ENCODE data around the gene GLOD5.
A peak's percentile ranks its signal among the peaks of the same experiment; 100 is the strongest.

The GLOD5 gene

DNA sequence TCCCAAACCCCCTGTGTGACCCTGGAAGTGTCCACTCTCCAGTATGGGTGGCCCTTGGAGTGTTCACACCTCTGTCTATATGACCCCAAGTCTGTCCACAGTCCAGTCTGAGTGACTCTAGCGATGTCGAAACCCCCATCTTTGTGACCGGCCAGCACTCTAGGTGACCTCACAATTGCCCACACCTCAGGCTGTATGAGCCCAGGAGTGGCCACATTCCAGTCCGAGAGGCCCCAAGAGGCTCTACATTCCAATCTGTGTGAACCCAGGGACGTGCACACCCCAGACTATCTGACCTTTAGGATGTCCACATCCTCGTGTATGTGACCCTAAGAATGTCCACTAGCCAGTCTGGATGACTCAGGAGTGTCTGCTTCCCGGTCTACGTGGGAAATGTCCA lies 7.3 kb upstream of the GLOD5 start:
- DNase-seq = no peak

DNA sequence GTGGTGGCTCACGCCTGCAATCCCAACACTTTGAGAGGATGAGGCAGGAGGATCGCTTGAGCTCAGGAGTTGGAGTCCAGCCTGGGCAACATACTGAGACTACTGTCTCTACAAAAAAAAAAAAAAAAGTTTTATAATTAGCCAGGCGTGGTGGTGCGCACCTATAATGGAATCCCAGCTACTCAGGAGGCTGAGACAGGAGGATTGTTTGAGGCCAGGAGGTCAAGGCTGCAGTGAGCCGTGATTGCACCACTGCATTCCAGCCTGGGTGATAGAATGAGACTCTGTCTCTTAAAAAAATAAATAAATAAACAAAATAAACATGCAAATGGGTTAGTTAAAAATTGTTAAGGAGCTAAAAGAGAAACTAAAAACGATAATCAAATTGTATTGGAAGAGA lies 7.7 kb downstream of the GLOD5 start:
- DNase-seq = no peak

DNA sequence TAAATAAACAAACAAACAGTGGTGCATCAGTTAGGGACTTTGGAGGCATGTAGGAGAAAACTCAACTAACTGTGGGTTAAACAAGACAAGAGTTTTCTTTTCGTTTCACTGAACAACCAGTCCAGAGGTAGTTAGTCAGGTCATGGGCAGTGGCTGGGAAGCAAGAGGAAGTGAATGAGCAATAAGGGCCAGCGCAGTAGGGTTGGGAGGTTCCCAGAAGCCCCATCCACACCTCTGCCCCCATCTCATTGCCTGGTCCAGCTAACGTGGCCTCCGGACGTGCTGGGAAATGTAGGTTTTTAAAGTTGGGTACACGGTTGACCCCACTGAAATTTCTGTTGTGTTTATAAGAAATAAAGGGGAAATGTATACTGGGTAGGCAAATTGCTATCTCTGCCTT lies 8.7 kb downstream of the GLOD5 start:
- no peak for DNase-seq

DNA sequence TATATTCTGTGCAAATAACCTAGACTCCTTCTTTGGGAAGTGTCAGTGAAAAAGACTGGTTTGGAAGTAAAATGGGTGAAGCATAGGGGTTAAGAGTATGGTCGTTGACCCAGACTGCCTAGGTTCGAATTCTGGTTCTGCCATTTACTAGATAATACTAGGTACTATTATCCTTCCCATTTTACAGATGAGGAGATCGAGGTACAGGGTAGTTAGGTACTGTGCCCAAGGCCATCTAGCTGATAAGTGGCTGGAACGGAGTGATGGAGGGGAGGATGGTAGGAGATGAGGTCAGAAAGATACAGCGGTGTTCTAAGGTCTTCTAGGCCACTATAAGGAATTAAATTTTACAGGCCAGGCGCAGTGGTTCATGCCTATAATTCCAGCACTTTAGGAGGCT lies 11.1 kb downstream of the GLOD5 start:
- no peak for DNase-seq

DNA sequence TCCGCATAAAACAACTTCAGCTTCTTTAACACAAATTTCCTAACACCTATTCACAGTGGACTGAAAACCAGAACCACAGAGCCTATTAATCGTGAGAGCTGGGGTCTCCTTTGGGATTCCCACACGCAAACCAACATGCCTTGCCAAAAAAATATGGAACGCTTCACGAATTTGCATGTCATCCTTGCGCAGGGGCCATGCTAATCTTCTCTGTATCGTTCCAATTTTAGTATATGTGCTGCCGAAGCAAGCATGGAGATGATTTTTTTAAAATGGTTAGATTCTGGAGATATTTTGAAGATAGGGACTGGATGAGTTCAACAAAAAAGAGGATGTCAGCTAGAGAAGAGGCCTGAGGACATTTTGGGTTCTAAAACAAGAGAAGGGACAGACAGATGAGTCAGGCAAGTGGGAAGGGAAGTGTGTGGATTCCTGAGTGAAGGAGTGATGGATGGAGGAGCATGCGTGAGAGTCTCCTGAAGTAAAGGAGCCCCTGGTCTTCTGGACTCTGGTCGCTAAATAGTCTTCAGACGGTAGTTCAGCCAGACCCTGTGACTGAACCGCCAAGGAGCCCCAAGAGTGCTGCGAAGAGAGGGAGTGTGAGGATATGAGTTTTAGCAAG lies 15.4 kb downstream of the GLOD5 start:
- no peak for DNase-seq

DNA sequence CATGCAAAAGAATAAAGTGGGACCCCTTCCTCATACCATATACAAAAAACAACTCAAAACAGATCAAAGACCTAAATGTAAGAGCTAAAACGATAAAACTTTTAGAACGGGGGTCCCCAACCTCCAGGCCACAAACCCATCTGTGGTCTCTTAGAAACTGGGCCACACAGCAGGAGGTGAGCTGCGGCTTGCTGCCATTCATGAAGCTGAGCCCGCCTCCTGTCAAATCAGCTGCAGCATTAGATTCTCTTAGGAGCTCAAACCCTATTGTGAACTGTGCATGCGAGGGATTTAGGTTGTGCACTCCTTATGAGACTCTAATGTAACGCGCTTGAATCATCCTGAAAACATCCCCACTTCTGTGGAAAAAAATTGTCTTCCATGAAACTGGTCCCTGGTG lies 17.9 kb downstream of the GLOD5 start:
- no peak for DNase-seq

DNA sequence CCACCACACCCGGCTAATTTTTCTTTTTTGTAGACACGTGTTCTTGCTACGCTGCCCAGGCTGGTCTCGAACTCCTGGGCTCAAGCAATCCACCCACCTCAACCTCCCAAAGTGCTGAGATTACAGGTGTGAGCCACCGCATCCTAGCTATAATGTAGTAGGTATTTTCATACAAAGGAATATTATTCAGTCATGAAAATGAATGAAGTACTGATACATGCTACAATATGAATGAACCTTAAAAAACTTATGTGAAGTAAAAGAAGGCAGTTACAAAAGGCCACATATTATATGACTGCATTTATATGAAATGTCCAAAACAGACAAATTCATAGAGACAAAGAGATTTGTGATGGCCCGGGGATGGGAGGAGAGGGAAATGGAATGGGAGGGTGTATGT lies 20.2 kb downstream of the GLOD5 start:
- no peak for DNase-seq

DNA sequence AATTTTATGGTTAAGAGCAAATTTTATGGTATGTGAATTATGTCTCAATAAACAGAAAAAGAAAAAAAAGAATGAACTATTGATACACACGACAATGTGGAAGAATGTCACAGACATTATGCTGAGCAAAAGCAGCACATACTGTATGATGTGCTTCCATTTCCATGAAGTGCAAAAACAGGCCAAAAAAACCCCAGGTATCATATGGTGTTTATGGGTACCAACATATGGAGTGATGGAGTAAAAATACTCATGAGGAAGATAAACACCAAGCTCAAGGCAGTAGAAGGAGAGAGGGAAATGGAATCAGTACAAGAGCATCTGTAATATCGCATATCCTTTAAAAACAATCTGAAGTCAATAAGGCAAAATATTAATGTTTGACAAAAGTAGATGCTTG lies 20.7 kb downstream of the GLOD5 start:
- no peak for DNase-seq

DNA sequence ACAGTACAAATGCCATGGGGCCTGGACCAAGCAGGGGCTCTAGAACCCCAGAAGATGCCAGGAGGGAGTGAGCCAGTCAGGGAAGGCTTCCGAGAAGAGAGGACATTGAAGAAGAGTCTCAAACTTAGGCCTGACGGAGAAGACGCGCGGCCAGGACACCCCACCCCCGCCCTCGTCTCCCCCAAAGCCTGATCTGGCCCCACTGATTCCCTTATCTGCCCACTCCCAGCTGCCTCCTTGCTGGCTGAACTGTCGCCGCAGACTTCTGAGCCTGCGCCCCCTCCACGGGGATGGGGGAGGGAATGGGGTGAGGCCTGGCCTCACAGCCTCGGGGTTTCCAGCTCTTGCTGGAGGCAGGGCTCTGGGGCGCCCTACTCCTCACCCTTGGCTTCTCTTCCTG lies 21.2 kb downstream of the GLOD5 start:
- no peak for DNase-seq

DNA sequence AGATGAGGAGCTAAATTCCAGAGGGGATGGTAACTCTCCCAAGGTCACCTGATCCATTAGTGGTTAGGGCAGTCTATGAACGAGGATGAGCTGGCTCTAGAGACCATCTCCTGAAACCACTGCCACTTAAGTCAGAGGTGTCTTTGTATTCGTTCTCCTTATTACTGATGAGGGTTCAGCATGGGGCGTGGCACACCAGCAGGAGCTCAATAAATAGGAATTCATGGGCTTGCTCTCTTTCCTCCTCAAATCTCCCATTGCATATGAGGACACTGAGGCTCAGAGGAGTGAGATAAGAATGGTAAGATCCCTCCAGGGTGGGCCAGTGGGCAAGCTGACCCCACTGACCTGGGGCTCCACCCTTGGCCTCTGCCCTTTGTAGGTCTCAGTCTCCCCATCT lies 23.2 kb downstream of the GLOD5 start:
- DNase-seq = no peak

DNA sequence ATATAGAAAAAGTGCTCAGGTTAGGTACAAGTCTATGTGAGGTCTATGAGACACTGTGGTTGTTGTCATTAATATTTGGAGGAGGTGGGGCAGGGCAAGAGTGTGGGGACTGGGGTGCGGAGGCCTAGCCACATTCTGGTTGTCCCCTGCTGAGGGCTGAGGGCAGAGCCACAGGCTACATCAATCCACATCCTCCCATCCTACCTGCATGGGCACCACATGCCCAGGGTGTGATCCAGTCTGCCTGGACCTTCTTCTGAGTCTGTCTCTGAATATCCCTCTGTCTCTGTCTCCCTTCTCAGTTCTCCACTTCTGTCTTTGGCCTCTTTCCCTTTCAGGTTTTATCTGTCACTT lies 23.6 kb downstream of the GLOD5 start:
- no peak for DNase-seq

DNA sequence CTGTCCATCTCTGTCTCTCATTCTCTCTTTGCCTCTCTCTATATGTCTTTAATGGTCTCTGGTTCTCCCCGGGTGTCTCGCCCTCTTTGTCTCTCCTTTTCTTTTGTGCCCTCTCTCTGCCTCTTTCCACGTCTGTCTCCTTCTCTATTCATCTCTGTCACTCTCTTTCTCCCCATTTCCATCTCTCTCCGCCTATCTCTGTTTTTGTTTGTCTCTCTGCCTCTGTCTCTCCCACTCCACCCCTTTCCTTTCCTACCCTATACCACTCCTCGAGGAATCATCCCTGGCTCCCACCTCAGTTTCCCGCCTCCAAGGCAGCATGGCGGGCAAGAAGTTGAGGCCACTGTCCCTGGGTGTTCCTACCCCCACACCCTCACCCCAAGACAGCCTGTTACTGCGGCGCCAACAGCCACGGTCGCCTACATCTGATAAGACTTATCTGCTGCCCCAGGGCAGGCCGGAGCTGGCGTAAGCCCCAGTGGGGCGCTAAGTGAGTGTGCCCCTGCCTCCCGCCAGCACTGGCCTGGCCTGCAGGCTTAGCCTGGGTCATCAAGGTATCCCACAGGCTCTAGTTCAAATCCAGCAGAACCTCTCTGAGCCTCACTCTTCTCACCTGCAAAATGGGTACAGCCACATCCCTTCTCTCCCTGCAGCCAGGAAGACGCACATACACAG lies 24.1 kb downstream of the GLOD5 start:
- DNase-seq = no peak

DNA sequence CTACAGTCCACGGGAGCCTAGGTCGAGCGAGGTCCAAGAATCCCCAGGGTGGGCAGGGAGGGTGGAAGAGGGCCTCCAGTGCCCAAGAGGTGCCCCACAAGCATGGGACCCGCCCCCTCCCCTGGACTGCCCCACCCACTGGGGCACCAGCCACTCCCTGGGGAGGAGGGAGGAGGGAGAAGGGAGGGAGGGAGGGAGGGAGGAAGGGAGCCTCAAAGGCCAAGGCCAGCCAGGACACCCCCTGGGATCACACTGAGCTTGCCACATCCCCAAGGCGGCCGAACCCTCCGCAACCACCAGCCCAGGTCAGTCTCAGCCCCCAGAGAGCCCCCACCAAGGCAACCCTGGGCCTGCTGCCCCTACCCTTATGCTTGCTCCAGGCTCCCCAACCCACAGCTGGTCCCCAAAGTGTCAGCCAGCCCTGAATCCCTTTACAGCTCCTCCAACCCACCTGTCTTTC lies 24.8 kb downstream of the GLOD5 start, which contains the start of gene GATA1:
Gene GATA1 (plus strand): TSS at position 250 of the 460 bp plus-strand sequence. CDS start 4,520 bp downstream, outside the sequence.
- no peak for DNase-seq

DNA sequence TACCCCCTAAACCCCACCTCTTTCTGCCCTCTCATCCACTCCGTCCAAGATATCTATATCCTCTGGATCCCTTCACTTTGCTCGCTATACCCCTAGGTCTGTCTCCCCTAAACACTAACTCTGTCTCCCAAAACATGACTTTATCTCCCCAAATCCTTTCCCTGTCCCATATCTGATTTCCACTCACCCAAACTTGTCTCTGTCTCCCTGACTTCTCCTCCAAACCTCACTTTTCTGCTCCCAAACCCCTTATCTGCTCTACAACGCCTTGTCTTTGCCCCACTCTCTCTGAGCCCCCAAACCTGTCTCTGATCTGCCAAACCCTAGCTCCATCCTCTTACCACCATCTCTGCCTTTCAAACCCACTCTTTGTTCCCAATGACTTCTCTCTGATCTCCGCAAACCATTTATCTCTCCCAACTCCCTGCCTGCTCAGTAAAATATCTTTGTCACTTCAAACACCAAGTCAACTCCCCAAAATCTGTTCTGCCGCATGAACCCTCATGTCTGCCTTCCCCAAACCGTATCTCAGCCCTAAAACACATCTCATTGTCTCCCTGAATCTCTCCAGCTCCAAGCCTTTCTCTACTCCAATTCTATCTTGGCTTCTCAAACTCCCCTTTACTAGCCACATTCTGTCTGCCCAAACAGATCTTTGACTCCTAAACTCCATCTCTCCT lies 25.4 kb downstream of the GLOD5 start:
- DNase-seq = no peak

DNA sequence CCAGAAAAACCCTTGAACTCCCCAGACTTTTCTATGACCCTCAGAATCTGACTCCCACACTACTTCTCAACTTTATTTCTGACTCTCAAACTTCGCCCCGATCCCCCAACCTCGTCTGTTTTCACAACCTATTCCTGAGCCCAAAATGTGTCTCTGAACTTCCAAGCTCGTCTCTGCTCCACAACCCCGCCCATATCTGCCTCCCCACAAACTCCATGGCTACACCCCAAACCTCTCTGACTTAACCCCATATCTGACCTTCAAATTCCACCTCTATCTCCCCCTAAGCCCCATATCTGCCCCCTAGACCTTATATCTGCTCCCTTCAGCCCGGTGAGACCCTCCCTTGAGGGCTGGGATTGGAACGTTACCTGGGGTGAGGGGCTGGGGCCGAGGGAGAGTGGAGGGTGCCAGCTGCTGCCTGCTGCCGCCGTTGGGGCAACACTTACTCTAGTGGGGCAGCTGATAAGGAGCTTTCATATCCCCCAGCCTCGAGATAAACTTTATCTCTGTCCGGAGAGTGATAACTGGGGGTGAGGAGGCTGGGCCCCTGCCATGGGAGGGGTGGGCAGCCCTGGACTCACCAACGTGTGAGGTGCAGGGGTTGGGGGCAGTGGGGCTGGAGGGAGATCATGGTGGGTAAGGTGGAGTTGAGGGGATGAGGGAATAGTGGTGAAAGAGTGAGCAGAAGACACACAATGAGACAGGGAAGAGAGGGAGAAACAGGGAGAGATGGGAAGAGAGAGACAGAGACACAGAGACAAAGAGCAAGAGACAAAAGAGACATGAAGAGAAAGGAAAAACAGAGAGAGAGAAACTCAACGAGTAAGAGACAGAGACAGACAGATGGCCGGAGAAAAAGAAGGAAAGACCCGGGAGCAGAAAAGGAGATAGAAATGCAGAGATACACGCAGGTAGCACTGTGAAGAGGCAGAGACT lies 26.2 kb downstream of the GLOD5 start:
- no peak for DNase-seq

DNA sequence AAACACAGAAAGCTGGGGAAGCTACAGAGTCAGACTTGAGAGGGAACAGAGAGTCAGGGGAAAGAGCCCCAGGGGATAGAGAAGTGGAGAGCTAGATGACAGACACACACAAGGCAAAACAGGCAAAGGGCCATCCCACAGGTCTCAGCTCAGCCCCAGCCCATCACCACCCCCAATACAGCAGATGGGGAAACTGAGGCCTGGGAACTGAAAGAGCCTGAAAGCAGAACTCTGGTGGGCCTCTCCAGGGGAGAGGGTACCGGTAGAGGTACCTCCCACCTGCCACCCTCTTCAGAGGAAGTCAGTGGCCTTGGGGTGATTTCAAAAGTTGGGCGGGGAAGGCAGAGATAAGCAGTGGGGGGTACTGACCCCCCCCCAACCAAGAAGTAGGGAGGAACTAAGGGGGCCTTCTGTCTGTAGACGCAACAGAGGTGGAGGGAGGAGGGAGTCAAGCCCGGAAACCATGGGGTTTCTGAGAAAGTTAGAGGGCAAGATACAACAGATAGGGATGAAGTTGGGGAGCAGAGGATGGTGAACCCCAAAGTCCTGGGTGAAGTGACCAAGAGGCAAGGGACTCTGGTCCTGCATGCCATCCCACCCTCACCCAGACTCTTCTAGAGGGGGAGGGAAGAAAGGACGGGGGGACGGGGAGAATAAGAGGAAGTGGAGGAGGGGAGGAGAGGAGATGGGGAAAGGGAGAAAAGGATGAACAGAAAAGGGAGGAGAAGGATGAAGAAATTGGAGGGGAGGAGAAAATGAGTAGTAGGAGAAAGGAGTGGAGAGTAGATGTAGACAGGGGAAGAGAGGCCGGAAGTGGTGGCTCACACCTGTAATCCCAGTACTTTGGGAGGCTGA lies 28.0 kb downstream of the GLOD5 start:
- peak; percentile 0 for DNase-seq

DNA sequence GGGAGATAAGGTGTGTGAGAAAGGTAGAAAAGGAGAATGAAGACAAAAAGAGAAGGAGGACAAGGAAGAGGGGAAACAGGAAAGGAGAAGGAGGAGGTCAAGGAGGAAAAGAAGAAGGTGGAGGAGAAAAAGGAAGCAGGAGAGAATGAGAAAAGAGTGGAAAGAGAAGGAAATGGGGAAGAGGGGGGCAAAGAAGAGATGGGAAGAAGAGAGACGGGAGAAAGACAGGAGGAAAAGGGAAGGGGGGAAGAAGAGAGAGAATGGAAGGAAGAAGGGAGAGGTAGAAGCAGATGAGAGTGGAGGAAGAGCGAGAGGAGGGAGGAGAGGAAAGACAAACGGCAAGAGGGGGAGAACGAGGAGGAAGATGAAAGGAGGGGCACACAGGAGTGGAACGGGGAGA lies 28.9 kb downstream of the GLOD5 start:
- no peak for DNase-seq

DNA sequence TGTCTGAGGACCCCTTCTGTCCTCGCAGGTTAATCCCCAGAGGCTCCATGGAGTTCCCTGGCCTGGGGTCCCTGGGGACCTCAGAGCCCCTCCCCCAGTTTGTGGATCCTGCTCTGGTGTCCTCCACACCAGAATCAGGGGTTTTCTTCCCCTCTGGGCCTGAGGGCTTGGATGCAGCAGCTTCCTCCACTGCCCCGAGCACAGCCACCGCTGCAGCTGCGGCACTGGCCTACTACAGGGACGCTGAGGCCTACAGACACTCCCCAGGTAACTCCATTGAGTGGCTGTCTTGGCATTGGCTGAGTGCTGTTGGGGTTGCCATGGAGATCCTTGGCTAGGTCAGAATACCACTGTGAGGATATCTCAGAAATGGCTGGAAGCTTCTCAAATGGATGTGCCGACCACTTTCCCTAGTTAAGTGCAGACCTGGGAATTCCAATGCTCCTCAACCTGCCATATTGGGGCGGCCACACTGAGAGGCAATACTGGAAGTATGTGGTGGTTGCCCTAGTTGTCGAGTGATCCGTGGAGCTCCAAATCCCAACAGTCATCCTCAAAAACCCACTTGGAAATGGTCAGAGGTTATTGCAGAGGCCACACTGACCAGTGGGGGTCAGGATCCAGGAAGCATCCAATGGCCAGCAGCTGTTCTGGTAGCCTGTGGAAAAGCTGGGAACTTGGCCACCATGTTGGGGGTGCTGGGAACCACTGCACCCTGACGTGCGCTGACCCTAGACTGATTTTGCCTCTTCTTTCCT lies 29.7 kb downstream of the GLOD5 start:
- no peak for DNase-seq

DNA sequence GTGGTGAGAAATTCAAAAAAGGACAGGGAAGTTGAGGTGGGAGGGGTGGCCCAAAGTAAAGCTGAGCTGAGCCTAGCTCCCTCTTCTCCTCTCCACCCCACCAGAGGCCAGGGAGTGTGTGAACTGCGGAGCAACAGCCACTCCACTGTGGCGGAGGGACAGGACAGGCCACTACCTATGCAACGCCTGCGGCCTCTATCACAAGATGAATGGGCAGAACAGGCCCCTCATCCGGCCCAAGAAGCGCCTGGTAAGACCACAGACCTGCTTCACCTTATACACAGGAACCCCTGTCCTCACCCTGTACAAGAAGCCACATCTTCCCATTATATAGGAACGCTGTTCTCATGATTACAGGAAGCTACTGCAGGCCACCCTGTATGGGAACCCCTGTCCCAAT lies 30.7 kb downstream of the GLOD5 start:
- DNase-seq = no peak

DNA sequence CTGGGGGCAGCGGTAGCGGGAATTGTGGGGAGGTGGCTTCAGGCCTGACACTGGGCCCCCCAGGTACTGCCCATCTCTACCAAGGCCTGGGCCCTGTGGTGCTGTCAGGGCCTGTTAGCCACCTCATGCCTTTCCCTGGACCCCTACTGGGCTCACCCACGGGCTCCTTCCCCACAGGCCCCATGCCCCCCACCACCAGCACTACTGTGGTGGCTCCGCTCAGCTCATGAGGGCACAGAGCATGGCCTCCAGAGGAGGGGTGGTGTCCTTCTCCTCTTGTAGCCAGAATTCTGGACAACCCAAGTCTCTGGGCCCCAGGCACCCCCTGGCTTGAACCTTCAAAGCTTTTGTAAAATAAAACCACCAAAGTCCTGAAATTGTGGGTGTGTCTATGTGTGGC lies 32.4 kb downstream of the GLOD5 start:
- no peak for DNase-seq

DNA sequence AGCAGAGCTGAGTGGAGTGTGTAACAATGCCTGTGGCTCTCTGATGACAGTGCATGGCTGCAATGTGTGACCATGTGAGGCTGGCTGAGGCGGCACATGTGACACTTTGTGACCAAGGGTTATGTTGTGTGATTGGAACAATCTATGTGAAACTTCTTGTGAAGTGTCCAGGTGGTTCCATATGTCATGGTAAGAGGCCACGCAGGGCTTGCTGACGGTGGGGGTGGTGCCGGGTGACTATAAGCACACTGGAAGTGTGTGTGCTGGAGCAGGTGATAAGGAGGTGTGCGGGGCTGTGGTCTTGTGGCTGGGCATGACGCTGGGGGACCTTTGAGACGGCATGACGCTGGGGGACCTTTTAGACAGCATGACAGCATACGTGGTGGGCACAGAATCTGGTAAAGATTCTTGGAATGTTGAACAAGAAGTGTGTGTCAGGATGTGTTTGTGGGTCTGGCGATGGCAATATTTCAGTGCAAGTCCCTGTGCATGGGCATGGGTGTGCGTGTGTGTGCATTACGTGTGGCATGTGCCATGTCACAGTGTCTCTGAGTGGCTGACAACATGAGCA lies 32.9 kb downstream of the GLOD5 start:
- DNase-seq = no peak

Data from CD4-positive, alpha-beta T cell treated with Interleukin-10 for 1 hour (primary cell).